Progenitor cell of endocrine pancreas (in vitro differentiated cells): ENCODE measurements around the gene EMC6. TPM values are rescaled to one million over a fixed set of nuclear protein-coding genes. Genes with fewer than 3 reads are reported as not detected.

Source experiments
- DNase-seq: peaks from one replicate; pipeline ENCODE4 v3.0.0; 2021; ENCODE audit warnings: low spot score; ENCODE audit not compliant: unreplicated experiment
- H3K27ac Mint-ChIP-seq: 2 replicates; pipeline ENCODE4 v1.8.0; 2021; ENCODE audit warnings: mild to moderate bottlenecking, moderate library complexity, mixed read lengths
- H3K27me3 Mint-ChIP-seq: 2 replicates; pipeline ENCODE4 v1.8.0; 2021; ENCODE audit warnings: mixed read lengths
- H3K36me3 Mint-ChIP-seq: 2 replicates; pipeline ENCODE4 v1.8.0; 2022; ENCODE audit warnings: mixed read lengths; ENCODE audit not compliant: insufficient read depth
- H3K4me1 Mint-ChIP-seq: 2 replicates; pipeline ENCODE4 v1.8.0; 2021; ENCODE audit warnings: low read depth, mixed read lengths
- H3K4me3 Mint-ChIP-seq: 2 replicates; pipeline ENCODE4 v1.8.0; 2021; ENCODE audit warnings: low read depth, mild to moderate bottlenecking, moderate library complexity, mixed read lengths
- H3K9me3 Mint-ChIP-seq: 2 replicates; pipeline ENCODE4 v1.8.0; 2021; ENCODE audit warnings: low read depth, mixed read lengths
- CTCF ChIP-seq: fragments of 200-600 bp; sonication (generic); IDR thresholded peaks from one replicate; pipeline ENCODE4 v1.5.0; 2021; ENCODE audit warnings: antibody characterized with exemption, mild to moderate bottlenecking; ENCODE audit not compliant: unreplicated experiment
- total RNA-seq: library from RNA; stranded (reverse); gene quantifications from 2 replicates; pipeline ENCODE4 v1.2.1, GENCODE V29; 2021

Gene EMC6
- total RNA-seq, 1 donor from 2014 or later = 42.8 TPM

- Mint-ChIP-seq H3K27me3 (peaks cover 9% of the 10 kb centered on the region), H3K36me3 (no peaks in the 10 kb centered on the region), H3K4me1 (no peaks in the 10 kb centered on the region), H3K4me3 (no peak overlapping the region), H3K9me3 (no peaks in the 10 kb centered on the region), H3K27ac (no peak overlapping the region)
- TF ChIP-seq CTCF = peak; percentile 79
- no peak for DNase-seq
Observed at GRCh38 chr17:3683054-3683511, 14.5 kb downstream of the EMC6 start.

- TF ChIP-seq CTCF = no peak
- Mint-ChIP-seq H3K27ac (no peak overlapping the region), H3K36me3 (no peaks in the 10 kb centered on the region), H3K4me3 (no peak overlapping the region), H3K27me3 (peaks cover 12% of the 10 kb centered on the region), H3K9me3 (no peaks in the 10 kb centered on the region), H3K4me1 (no peaks in the 10 kb centered on the region)
- no peak for DNase-seq
Observed at GRCh38 chr17:3685174-3685573, 16.6 kb downstream of the EMC6 start.

- Mint-ChIP-seq H3K27me3 (peaks cover 5% of the 10 kb centered on the region), H3K4me3 (no peak overlapping the region), H3K4me1 (no peaks in the 10 kb centered on the region), H3K9me3 (no peaks in the 10 kb centered on the region), H3K27ac (peak overlapping the region; percentile 8), H3K36me3 (no peaks in the 10 kb centered on the region)
- no peak for DNase-seq
- TF ChIP-seq CTCF = no peak
Observed at GRCh38 chr17:3688027-3688553, 19.5 kb downstream of the EMC6 start.

GRCh38 chr17:3688852-3689261 lies 20.2 kb downstream of the EMC6 start:
- Mint-ChIP-seq H3K36me3 (no peaks in the 10 kb centered on the region), H3K4me3 (no peak overlapping the region), H3K27me3 (peaks cover 10% of the 10 kb centered on the region), H3K4me1 (no peaks in the 10 kb centered on the region), H3K9me3 (no peaks in the 10 kb centered on the region), H3K27ac (no peak overlapping the region)
- DNase-seq = no peak
- no peak for TF ChIP-seq CTCF

- no peaks in the 10 kb centered on the region for H3K36me3 Mint-ChIP-seq
- no peak for DNase-seq
- no peak for TF ChIP-seq CTCF
- no peaks in the 10 kb centered on the region for H3K9me3 Mint-ChIP-seq
- no peak overlapping the region for H3K27ac Mint-ChIP-seq
- no peaks in the 10 kb centered on the region for H3K4me1 Mint-ChIP-seq
- H3K27me3 Mint-ChIP-seq = peaks cover 16% of the 10 kb centered on the region
- no peak overlapping the region for H3K4me3 Mint-ChIP-seq
Observed at GRCh38 chr17:3689262-3690093, 20.9 kb downstream of the EMC6 start.
